HG02798 (cell line): ENCODE data around the gene SEPTIN10.
A peak's percentile ranks its signal among the peaks of the same experiment; 100 is the strongest.
"Not testable (repeated sequence)": the region's sequence is repeated elsewhere in the genome, so short reads cannot be mapped to it uniquely, and the experiment has no call there.

ENCODE experiments used
- ATAC-seq: cut with Tn5 transposase; IDR thresholded peaks from one replicate; pipeline ENCODE4 v1.9.1; 2021; ENCODE audit warnings: mild to moderate bottlenecking; ENCODE audit not compliant: unreplicated experiment, poor library complexity

SEPTIN10 gene

GRCh38 chr2:109635426-109636304, 21.9 kb upstream of the SEPTIN10 start:
- ATAC-seq: no peak

- ATAC-seq: no peak
Observed at GRCh38 chr2:109633284-109633961, 19.7 kb upstream of the SEPTIN10 start.

- no peak for ATAC-seq
Observed at GRCh38 chr2:109632158-109632789, 18.5 kb upstream of the SEPTIN10 start.

- no peak for ATAC-seq
Observed at GRCh38 chr2:109631741-109632140, 18.0 kb upstream of the SEPTIN10 start.

GRCh38 chr2:109630441-109631430, 17.0 kb upstream of the SEPTIN10 start:
- ATAC-seq: no peak

- no peak for ATAC-seq
Observed at GRCh38 chr2:109629867-109630266, 16.1 kb upstream of the SEPTIN10 start.

GRCh38 chr2:109628321-109628720, 14.6 kb upstream of the SEPTIN10 start:
- ATAC-seq: not testable (repeated sequence)

GRCh38 chr2:109624339-109624738, 10.6 kb upstream of the SEPTIN10 start:
- ATAC-seq: no peak

GRCh38 chr2:109623923-109624322, 10.2 kb upstream of the SEPTIN10 start:
- no peak for ATAC-seq

- no peak for ATAC-seq
Observed at GRCh38 chr2:109623297-109623696, 9.5 kb upstream of the SEPTIN10 start.

GRCh38 chr2:109619032-109619615, 5.4 kb upstream of the SEPTIN10 start:
- no peak for ATAC-seq

- no peak for ATAC-seq
Observed at GRCh38 chr2:109616184-109616583, 2.4 kb upstream of the SEPTIN10 start.

- ATAC-seq: no peak
Observed at GRCh38 chr2:109615637-109616144, 1.9 kb upstream of the SEPTIN10 start.

- no peak for ATAC-seq
Observed at GRCh38 chr2:109614715-109615636, 1.2 kb upstream of the SEPTIN10 start.

GRCh38 chr2:109613081-109613921, 465 bp downstream of the SEPTIN10 start:
- ATAC-seq: peak; percentile 36

- no peak for ATAC-seq
Observed at GRCh38 chr2:109611467-109612095, 2.2 kb downstream of the SEPTIN10 start.
